ENCODE data around the gene CDT1. TPM values are rescaled to one million over a fixed set of nuclear protein-coding genes. Genes with fewer than 3 reads are reported as not detected.

The CDT1 gene
- total RNA-seq, 1 experiment from 2014 or later = 160 TPM

GRCh38 chr16:88856828-88857727 is 53.5 kb downstream of the CDT1 start, which contains the start of the genes GALNS and TRAPPC2L:
TSS of gene GALNS (minus strand) at chr16:88856947. CDS start at chr16:88856877, 70 bp downstream.
TSS of gene TRAPPC2L (plus strand) at chr16:88857127. CDS start at chr16:88857151, 24 bp downstream.
- Histone ChIP-seq H3K4me3 (replicated peaks in 1 of 2; ENCODE audit: low read depth in 1 of 2, low read length in 2 of 2) (peak within 1 kb of the TSS; percentile 89 to 100), H3K27me3 (ENCODE audit: insufficient read depth, low read length) (no peaks in the 10 kb centered on the region), H2AFZ (ENCODE audit: low read depth, low read length, poor library complexity, severe bottlenecking) (no peak within 1 kb of the TSS), H3K36me3 (ENCODE audit: control insufficient read depth in 1 of 2, insufficient read depth in 2 of 2, low read length in 2 of 2) (peaks cover 25 to 27% of the 10 kb centered on the region in 2 experiments; a peak in 3 of 4 replicates), H3K4me2 (ENCODE audit: low read length) (peak within 1 kb of the TSS; percentile 93), H3K9me2 (ENCODE audit: insufficient read depth) (no peaks in the 10 kb centered on the region), H3K27ac (ENCODE audit: low read depth, low read length) (peak within 1 kb of the TSS; percentile 82), H3K9ac (ENCODE audit: low read length) (peak within 1 kb of the TSS; percentile 92), H3K9me3 (ENCODE audit: control insufficient read depth in 1 of 2, insufficient read depth in 1 of 2, low read depth in 1 of 2, low read length in 2 of 2) (no peaks in the 10 kb centered on the region), H3K79me2 (ENCODE audit: insufficient read depth, low read length) (peaks cover 29% of the 10 kb centered on the region), H4K20me1 (ENCODE audit: insufficient read depth) (no peaks in the 10 kb centered on the region), H3K4me1 (ENCODE audit: control insufficient read depth in 1 of 2, insufficient read depth in 2 of 2, low read length in 2 of 2) (peaks cover 19 to 26% of the 10 kb centered on the region in 2 experiments)
- POLR2A ChIA-PET = interaction anchor here (1.0 to 1.6 kb wide), 2 partner anchors 8 to 120 kb away, joined by 4 to 5 read pairs; no protein-coding TSS in a partner anchor
- peak; percentile 87 for ATAC-seq
- BruUV-seq (replicated peaks) = no TSS peak
- intact Hi-C loops (cut with micrococcal nuclease) = loop anchor here (1.0 to 2.0 kb wide), 3 partner anchors 41 to 360 kb away; partner anchors contain the start of gene ZNF778
- CTCF ChIA-PET = interaction anchor here (0.8 to 2.1 kb wide), 10 partner anchors 8 to 360 kb away, joined by 3 to 11 read pairs (median 5); partner anchors contain the start of genes APRT, CDH15 and ZNF778
- TF ChIP-seq POLR2A (IDR thresholded peaks at IDR 0.05; ENCODE audit: borderline replicate concordance, extremely low read depth, insufficient read depth, insufficient read length) (peak; percentile 89), SIN3A (IDR thresholded peaks at IDR 0.05; ENCODE audit: low read depth) (no peak), CEBPB (IDR thresholded peaks at IDR 0.05; ENCODE audit: low read depth) (no peak), FOSL1 (IDR thresholded peaks at IDR 0.05; ENCODE audit: low read depth) (no peak), ZBTB33 (IDR thresholded peaks at IDR 0.05; ENCODE audit: extremely low read depth, insufficient replicate concordance, low read length) (no peak), REST (IDR thresholded peaks at IDR 0.05; ENCODE audit: low read depth) (no peak), CBX3 (IDR thresholded peaks at IDR 0.05; ENCODE audit: low read depth) (no peak), YY1 (IDR thresholded peaks at IDR 0.05; ENCODE audit: extremely low read depth, insufficient replicate concordance, low read depth, low read length) (peak; percentile 96), ELF1 (IDR thresholded peaks at IDR 0.05; ENCODE audit: borderline replicate concordance, low read depth) (no peak), POLR2AphosphoS5 (IDR thresholded peaks at IDR 0.05; ENCODE audit: low read depth, low read length) (peak; percentile 95), EZH2 (IDR thresholded peaks at IDR 0.05) (no peak), ZFX (IDR thresholded peaks at IDR 0.05) (peak; percentile 43; the same call in 1 of the 2 replicates), MAX (IDR thresholded peaks at IDR 0.05) (no peak)
- RAD21 ChIA-PET (ENCODE audit: low non-redundant PET in 1 of 2, low total read pairs in 2 of 2, uncharacterized antibody in 2 of 2, unreplicated experiment in 2 of 2) = interaction anchor here (0.6 to 1.2 kb wide), 4 partner anchors 45 to 310 kb away, joined by 3 to 8 read pairs (median 4); partner anchors contain the start of gene APRT (in 1 of the 2)
- peak; percentile 90 for DNase-seq (ENCODE audit: low read depth, low spot score)
